SK-MEL-5 (cell line): ENCODE measurements around the gene KRTAP5-6. TPM values are rescaled to one million over a fixed set of nuclear protein-coding genes. Genes with fewer than 3 reads are reported as not detected.
"Not testable (repeated sequence)": the region's sequence is repeated elsewhere in the genome, so short reads cannot be mapped to it uniquely, and the experiment has no call there.

ENCODE experiments used
- DNase-seq: peaks from one replicate; pipeline ENCODE4 v3.0.0-alpha.2; 2016; ENCODE audit warnings: low read depth, low spot score
- in situ Hi-C: cut with HindIII; loops from 2 replicates; pipeline ENCODE4 v1.10.0; 2016; ENCODE audit warnings: low sequenced_read_pairs, high pct_unique_total_duplicates, low pct_unique_long_range_greater_than_20kb
- total RNA-seq: library from RNA; depleted of rRNA; stranded (reverse); fragments of >200 nt; shearing (Covaris generic); gene quantifications from 2 replicates; pipeline ENCODE4 v1.2.3, GENCODE V29; 2014

KRTAP5-6 gene
- total RNA-seq, 1 experiment from 2014 or later, result not detected

DNA sequence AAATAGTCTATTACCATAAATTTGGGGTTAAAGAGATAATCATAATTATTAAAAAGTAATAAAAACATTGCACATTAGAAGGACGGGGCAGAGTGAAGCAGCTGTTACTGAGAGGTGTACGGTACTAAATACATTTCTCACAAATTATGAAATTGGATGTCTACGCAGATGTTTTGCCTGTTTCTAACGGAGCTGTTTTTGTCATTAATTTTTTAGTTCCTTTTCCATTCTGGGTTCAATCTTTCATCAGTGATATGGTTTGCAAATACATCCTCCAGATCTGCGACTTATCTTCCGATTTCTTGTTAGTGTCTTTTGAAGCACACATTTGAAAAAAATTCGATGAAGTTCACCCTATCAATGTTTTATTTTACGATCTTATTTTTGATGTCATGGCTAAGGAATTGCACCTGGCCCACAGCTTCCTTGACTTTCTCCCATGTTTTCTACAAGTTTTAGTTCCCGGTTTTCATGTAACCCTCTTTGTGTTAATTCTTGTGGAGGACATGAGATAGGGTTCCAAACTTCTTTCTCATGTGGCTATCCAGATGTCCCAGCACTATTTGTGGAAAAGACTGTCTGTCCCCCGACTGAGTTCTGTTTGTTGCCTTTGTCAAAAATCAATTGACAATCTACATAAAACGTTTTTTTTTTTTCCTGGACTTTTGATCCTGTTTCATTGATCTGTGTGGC is 21.3 kb upstream of the KRTAP5-6 start:
- in situ Hi-C loops, result no loop called here
- DNase-seq, result no peak

DNA sequence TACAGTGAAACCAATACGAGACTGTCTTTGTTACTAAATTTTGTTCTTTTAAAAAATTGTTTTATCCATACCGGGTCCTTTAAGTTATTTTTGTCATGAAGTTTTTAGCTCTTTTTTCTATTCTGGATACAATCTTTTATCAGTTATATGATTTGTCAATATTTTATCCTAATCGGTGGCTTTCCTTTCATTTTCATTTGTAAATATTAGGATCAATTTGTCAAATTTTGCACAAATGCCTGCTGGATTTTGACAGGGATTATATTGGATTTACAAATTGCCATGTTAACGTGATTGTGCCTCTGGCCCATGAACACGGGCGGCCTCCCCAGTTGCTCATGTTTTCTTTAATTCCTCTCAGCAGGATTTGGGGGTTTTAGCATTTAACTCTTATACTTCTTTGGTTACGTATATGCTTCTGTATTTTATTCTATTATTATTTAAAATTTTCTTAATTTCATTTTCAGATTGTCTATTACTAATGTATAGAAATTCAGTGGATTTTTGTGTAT is 20.7 kb upstream of the KRTAP5-6 start:
- in situ Hi-C loops, result no loop called here
- DNase-seq, result no peak

DNA sequence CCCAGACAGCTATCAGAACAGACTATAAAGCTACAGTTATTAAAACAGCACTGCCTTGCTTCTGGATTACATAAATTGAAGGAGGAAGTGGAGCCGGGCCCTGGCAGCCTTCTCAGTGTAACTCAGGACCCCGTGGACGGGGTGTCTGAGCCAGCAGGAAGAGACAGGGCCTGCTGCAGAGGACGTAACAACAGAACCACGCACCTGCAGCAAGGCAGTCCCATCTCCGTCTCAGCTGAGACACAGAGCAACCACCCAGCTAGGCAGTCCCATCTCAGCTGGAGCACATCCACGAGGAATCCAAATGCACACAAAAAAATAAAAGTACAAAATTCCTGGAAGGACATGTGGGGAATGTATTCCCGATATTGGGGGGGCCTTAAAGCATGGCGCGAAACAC is 17.1 kb upstream of the KRTAP5-6 start:
- in situ Hi-C loops, result no loop called here

DNA sequence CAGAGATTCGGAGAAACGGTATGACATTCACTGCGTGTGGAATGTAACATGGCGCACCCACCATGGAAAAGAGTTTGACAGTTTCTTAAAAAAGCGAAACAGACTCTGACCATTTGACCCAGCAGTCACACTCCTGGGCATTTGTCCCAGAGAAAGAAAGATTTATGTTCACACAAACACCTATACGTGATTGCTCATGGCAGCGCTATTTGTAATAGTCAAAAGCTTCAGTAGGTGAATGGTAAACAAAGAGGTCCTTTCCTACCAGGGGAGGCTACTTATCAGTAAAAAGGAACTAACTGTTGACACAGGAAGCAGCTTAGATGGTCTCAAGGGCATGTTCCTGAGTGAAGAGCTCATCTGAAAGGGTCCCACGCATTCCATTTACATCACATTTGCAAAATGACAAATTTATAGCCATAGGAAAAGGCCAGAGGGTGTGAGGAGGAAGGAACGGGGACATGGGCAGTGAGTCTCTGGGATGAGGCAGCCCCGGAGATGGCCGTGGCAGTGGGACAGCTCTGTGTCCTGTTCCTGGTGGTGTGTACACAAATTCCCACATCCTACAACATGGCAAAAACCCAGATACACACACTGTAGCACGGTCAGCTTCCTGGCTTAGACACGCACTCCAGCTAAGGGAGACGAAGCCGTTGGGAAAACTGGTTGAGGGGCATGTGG is 14.6 kb upstream of the KRTAP5-6 start:
- in situ Hi-C loops, result no loop called here
- no peak for DNase-seq

More for the DNA sequence above, 17.1 kb upstream of the KRTAP5-6 start:
- no peak for DNase-seq

DNA sequence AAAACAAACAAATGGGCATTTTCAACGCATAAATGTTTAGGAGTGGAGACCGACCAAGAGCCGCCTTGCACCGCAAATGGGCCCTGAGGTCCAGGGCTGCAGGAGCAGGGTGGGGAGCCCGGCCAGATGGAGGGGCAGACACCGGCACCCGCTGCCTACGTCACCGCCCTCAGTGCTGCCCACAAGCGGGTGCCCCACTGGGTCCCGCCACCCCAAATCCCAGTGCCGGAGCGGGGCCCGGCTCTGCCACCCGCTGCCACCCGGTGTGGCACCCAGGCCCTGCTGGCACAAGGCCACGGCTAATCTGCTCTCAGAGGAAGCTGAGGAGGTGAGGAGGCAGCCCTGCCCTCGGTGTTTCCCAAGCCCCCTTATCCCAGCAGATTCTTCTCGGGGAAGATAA is 13.8 kb upstream of the KRTAP5-6 start:
- in situ Hi-C loops, DNase-seq: not testable (repeated sequence)

DNA sequence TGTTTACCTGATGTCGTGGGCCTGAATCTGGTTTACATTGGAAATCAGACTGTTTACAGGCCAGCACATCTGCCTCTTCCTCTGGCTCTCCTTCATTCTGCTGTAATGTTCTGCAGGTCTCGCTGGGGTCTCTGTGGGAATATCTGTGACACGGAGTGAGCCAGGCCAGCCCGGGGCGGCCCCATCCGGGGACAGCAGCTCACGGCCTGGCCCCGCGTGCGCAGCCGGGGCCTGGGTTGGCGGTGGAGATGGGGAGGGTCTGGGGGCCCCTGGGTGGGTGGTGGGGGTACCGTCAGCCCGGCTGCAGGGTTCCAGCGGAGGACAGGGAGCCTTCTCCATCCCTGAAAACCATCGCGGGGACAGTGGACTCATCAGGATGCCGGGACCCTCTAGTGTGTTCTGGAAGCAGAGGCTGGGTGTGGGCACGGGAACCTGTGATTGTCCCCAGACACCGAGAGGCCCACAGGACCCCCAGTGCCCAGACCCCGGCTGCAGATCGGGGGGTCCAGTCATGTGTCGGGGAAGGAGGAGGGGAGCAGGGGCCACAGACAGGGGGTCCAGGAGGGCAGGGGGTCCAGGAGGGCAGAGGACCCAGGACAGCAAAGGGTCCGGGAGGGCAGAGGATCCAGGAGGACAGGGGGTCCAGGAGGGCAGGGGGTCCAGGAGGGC is 13.0 kb upstream of the KRTAP5-6 start:
- DNase-seq, in situ Hi-C loops: not testable (repeated sequence)

DNA sequence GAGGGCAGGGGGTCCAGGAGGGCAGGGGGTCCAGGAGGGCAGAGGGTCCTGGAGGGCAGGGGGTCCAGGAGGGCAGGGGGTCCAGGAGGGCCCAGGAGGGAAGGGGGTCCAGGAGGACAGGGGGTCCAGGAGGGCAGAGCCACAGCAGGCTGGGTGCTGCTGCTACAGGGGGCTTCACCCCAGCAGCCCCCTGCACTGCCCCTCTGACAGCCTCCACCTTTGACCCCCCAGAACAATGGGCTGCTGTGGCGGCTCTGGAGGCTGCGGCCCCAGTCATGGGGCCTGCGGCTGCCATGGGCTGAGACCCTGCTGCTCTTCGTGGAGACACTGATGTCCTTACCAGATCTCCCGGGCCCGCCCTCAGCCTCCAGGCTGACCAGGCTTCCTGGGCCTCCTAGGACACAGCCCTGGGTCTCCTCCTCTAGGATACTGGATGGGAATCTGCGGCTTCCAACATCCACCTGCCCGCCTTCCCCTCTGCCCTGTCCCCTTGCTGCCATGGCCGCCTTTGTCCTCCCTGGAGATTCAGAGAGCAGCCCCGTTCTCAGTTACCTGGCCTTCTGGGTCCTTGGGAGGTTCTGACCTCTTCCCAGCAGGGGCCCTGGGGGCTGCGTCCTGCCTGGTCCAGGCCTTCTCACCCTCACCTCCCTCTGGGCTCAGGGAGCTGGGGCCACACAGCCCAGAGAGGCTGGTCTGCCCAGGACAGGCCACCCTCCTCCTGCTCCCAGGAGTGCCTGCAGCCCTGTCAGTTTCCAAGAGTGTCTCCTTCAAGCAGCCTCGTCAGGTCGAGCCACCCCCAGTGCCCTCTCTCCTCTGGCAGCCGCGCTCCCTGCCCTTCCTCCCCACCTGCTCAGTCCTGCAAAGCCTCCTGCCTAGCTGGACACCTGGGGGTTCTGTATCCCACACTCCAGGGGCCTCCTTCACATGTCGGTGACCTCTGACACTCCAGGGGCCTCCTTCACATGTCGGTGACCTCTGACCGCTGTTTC is 11.8 kb upstream of the KRTAP5-6 start:
- DNase-seq, in situ Hi-C loops: not testable (repeated sequence)

DNA sequence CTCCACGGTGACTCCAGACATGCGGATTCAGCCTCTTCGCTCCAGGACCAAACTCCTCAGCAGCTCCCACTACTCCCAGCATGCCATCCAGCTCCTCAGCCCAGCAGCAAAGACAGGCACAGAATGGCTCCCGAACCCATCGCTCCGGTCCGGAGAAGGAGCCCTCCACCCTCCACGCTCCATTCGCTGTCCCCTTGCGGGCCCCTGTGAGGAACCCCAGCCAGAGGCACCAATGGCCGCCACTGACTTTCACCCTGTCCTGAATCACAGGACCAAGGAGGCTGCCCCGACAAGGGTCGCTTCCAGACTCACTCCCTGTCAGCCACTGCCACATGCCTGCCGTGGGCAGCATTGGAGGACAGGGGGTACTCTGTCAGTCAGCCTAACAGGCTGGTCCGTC is 10.8 kb upstream of the KRTAP5-6 start:
- DNase-seq, in situ Hi-C loops: not testable (repeated sequence)

DNA sequence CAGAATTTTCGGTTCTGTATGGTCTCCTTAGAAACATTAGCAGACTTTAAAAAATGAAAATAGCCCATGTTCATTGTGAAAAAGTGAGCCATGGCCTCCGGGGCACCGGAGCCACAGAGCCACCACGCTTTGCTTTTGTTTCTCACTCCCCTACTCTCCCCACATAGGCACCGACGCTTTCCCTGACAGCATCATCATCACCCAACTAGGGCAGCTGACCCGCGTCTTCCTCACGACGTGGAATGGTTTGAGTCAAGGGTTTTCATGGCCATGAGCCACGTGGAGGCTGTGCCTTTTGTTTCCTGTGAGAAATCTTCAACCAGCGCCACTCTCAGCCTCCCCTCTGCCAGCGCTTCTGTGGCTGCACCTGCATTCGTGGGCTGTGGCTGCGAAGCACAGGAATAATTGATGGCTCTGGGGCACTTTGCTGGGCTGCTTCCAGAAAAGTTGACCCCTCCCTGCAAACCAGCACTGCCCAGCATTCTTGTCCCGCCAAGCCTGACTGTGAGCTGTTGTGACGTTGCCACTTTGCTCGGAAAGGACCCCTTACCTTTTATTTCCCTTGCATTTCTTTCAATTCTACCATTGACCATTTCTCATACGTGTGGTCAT is 8.6 kb upstream of the KRTAP5-6 start:
- DNase-seq, in situ Hi-C loops: not testable (repeated sequence)

DNA sequence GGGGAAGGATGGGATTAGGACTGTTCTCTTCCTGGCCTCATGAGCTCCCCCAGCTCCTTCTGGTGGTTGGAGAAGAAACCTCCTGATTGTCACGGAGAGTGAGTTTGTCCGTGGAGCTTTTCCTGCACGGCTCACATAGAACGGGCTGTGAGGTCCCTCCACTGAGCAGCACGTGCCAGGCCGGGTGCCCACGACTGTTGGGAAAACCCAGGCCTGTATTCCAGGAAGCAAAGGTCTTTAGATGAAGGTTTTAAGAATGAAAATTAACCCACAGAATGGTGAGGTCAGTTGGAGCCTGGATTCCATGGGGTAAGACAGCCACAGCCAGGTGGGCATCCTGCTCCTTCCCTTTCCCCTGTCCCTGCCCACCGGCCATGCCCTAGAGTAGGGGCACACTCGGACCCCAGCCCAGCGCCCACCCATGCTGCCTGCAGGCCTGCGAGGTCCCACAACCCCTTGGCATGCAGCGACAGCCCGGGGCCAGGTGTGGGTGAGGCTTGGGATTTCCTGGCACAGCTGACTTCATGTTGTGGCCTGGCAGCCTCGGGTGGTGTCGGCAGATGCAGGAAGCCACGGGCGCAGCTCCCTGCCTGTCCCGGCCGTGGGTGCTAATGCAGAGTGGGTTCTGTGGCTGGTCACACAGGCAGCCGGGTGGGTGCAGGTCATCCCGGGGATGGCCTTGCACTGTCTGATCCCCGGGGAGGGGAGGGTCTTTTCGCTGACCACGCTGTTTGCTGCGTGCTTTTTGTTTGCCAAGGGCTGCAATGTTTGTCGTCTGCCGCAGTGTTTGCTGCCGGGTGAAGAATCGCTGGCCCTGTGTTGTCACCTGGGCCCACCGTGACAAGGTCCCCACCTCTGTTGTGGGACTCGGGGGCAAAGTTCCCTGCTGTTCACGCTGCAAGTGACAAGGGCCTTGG is 7.5 kb upstream of the KRTAP5-6 start:
- DNase-seq, in situ Hi-C loops: not testable (repeated sequence)

DNA sequence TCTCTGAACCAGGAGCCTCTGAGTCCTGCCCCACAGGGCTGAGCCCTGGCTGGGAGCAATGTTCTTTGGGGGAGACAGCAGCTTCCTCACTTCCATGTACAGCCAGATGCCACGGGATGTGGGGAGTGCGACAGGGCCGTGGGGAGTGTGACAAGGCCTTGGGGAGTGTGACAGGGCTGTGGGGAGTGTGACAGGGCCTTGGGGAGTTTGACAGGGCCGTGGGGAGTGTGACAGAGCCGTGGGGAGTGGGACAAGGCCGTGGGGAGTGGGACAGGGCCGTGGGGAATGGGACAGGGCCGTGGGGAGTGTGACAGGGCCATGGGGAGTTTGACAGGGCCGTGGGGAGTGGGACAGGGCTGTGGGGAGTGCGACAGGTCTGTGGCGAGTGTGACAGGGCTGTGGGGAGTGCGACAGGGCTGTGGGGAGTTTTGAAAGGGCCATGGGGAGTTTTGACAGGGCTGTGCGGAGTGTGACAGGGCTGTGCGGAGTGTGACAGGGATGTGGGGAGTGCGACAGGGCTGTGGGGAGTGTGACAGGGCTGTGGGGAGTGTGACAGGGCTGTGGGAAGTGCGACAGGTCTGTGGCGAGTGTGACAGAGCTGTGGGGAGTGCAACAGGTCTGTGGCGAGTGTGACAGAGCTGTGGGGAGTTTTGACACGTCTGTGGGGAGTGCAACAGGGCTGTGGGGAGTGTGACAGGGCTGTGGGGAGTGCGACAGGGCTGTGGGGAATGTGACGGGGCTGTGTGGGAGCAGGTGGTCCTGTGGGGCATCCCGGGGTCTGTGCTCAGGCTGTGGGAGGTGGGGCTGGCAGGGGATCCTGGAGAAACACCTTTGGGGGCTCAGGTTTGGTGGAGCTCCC is 6.6 kb upstream of the KRTAP5-6 start:
- in situ Hi-C loops, result no loop called here
- no peak for DNase-seq

DNA sequence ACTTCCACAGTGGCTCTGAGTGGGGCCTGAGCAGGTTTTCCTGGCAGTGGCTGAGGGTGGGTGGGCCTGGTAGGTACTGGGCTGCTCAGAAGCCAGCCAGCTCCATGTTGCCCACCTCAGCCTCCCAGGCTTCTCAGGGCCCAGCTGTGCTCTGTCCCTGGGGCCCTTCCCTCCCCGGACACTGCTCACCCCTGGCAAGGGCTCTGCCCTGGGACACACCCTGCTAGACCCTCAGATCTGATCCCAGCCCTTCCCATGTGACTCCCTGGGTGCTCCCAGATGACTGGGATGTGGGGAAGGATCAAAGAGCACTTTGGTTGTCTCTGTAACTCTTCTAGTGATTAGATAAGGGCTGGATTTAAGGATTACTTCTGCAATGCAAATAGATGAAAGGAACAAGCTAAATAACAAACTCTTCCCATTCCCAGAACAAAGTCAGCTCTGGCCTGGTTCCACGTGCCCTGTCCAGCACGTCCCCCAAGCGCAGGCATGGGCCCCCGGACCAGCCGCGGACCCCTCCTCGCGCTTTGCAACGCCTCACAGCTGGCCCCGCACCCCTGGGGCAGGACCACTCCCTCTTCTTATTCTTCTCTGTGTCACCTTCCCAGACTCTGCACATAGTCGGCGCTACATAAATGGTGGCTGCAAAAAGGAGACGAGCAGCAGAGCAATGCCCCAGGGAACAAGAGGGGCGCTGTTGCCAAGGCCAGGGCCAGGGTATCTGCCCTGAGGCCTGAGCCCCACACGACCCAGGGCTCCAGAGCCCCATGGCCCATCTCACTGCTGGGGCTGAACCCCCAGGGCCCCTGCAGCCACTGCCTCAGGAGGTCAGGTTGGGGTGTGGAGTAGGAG is 5.7 kb upstream of the KRTAP5-6 start:
- no peak for DNase-seq
- in situ Hi-C loops, result no loop called here

DNA sequence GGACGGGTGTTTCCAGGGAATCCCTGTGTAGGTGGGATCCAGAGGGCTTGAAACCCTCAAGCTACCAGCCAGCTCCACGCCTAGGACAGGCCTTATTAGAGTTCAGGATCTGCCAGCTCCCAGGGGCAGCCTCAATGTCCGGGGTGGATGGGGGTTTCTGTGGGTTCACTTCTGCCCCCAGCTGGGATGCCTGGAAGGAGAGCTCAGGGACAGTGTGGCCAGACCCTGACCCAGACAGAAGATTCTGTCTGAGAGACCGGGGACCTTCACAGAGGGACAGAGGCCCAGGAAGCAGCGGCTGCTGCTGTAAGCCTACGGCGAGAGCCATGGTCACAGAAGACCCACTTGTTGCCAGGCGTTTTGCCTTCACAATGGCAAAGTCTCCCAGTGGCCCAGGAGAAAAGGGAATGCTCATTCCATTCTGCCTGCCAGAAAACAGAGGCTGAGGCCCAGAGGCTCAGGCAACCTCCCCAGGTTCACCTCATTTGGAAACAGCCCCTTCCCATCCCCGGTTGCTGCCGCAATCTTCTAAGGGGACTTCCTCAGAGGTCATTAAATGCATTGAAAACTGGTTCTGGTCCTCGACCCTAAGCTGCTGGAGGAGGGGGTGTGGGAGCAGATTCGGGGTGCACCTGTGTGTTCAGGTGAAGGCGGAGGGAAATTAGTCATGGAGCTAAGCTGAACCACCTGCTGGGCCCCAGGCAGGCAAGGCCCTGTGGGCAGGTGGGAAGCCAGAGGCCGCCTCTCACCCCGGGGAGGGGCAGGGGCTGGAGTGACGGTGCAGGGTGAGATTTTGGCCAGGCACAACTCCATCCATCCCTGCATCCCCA is 4.9 kb upstream of the KRTAP5-6 start:
- DNase-seq, result no peak
- in situ Hi-C loops, result no loop called here
